DND-41 (cell line): ENCODE measurements around the gene MIOS.

Experiments
- CTCF ChIP-seq: IDR thresholded peaks from 2 replicates; pipeline ENCODE4 v1.5.1; 2012; ENCODE audit warnings: borderline replicate concordance, low read length, moderate library complexity, mild to moderate bottlenecking; ENCODE audit not compliant: poor library complexity, severe bottlenecking; ENCODE audit errors: extremely low read depth
- EZH2 ChIP-seq: IDR thresholded peaks from 3 replicates; pipeline ENCODE4 v1.6.1; 2012; ENCODE audit warnings: borderline replicate concordance, low read depth, mild to moderate bottlenecking, moderate library complexity, low read length, inconsistent platforms; ENCODE audit not compliant: severe bottlenecking

DNA sequence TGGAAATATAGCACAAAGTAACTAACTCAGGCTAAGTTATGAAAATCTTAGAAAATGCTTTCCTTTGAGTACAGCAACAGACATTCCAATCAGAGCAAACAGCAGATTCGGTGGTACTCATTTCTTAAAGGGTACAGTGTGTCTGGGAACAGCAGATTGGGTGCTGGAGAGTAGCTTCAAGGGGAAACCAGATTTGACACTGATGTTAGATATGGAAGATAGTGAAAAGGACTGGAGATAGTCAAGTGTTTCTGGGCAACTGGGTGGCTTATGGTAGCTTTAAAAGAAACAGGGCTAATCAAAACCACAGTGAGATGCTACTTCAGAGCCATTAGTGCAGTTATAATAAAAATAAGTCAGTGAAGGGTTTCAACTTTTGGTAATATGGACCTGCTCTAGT, 61.8 kb downstream of the MIOS start:
- TF ChIP-seq CTCF: no peak
- no peak for TF ChIP-seq EZH2
